Right hindlimb (tissue), 1 donor: ENCODE results near the gene COL23A1.

Experiments
- DNase-seq: peaks from one replicate; pipeline ENCODE4 v3.0.0-alpha.2; 2018

The COL23A1 gene

GRCh38 chr5:178587763-178588611 is 2.2 kb downstream of the COL23A1 start:
- DNase-seq: peak; percentile 50

- DNase-seq: no peak
These were observed 3.8 kb downstream of the COL23A1 start for GRCh38 chr5:178586396-178586795.

- DNase-seq: peak; percentile 62
These were observed 4.8 kb downstream of the COL23A1 start for GRCh38 chr5:178585421-178585820.

- no peak for DNase-seq
These were observed 6.9 kb downstream of the COL23A1 start for GRCh38 chr5:178583279-178583678.

GRCh38 chr5:178582291-178582690 is 7.9 kb downstream of the COL23A1 start:
- no peak for DNase-seq

- DNase-seq: no peak
These were observed 8.6 kb downstream of the COL23A1 start for GRCh38 chr5:178581621-178582020.

GRCh38 chr5:178580271-178580955 is 9.8 kb downstream of the COL23A1 start:
- DNase-seq: no peak

GRCh38 chr5:178577944-178578343 is 12.2 kb downstream of the COL23A1 start:
- DNase-seq: no peak

- DNase-seq: peak; percentile 30
These were observed 12.8 kb downstream of the COL23A1 start for GRCh38 chr5:178577376-178577839.

- DNase-seq: peak; percentile 39
These were observed 13.4 kb downstream of the COL23A1 start for GRCh38 chr5:178576591-178577351.

- DNase-seq: no peak
These were observed 17.0 kb downstream of the COL23A1 start for GRCh38 chr5:178573216-178573615.

GRCh38 chr5:178572617-178573016 is 17.6 kb downstream of the COL23A1 start:
- DNase-seq: no peak

- DNase-seq: no peak
These were observed 20.7 kb downstream of the COL23A1 start for GRCh38 chr5:178569485-178569884.

GRCh38 chr5:178564811-178565550 is 25.2 kb downstream of the COL23A1 start:
- no peak for DNase-seq

GRCh38 chr5:178564397-178564796 is 25.8 kb downstream of the COL23A1 start:
- DNase-seq: no peak

GRCh38 chr5:178563621-178564020 is 26.6 kb downstream of the COL23A1 start:
- no peak for DNase-seq

GRCh38 chr5:178561746-178562264 is 28.4 kb downstream of the COL23A1 start:
- DNase-seq: no peak

- no peak for DNase-seq
These were observed 29.3 kb downstream of the COL23A1 start for GRCh38 chr5:178560911-178561310.

GRCh38 chr5:178557416-178557815 is 32.8 kb downstream of the COL23A1 start:
- DNase-seq: no peak

GRCh38 chr5:178555771-178556211 is 34.4 kb downstream of the COL23A1 start:
- no peak for DNase-seq

GRCh38 chr5:178555005-178555404 is 35.2 kb downstream of the COL23A1 start:
- DNase-seq: no peak

- DNase-seq: no peak
These were observed 35.9 kb downstream of the COL23A1 start for GRCh38 chr5:178554311-178554710.
